ENCODE measurements around the gene TRO. TPM values are rescaled to one million over a fixed set of nuclear protein-coding genes. Genes with fewer than 3 reads are reported as not detected.

The TRO gene
- total RNA-seq, 3 donors from 2014 or later (not counting 1 experiment from before 2014, with no cell fraction given) = 2.9 to 4.3 (median 4.2) TPM

- no peaks in the 10 kb centered on the region for H3K9me3 Mint-ChIP-seq
- H3K36me3 ChIP-seq (ENCODE audit: control insufficient read depth, insufficient read depth, low read length) = no peaks in the 10 kb centered on the region
- DNase-seq (no peak), ATAC-seq (no peak)
- H3K4me1 ChIP-seq (ENCODE audit: control insufficient read depth, insufficient read depth, low read length) = no peaks in the 10 kb centered on the region
- H3K4me3 ChIP-seq (ENCODE audit: low read length) = no peak overlapping the region
- H3K27ac Mint-ChIP-seq = no peak overlapping the region
- H3K27me3 Mint-ChIP-seq (ENCODE audit: low read depth in 2 of 2) = peaks cover 5 to 52% of the 10 kb centered on the region in 2 donors
- TF ChIP-seq CTCF (IDR thresholded peaks at IDR 0.05) = no peak
- no peaks in the 10 kb centered on the region for H3K36me3 Mint-ChIP-seq
- H3K4me1 Mint-ChIP-seq = no peaks in the 10 kb centered on the region
- no peak overlapping the region for H3K27ac ChIP-seq (ENCODE audit: low read length)
- intact Hi-C loops (cut with micrococcal nuclease) = no loop called here
- H3K27me3 ChIP-seq (ENCODE audit: control insufficient read depth, insufficient read depth, low read length) = no peaks in the 10 kb centered on the region
- H3K4me3 Mint-ChIP-seq = no peak overlapping the region
- 84% methylated on average over 4 of the region's 6 CpGs for WGBS (ENCODE audit: insufficient coverage)
- no peaks in the 10 kb centered on the region for H3K9me3 ChIP-seq (ENCODE audit: control insufficient read depth, insufficient read depth, low read length)
Observed at GRCh38 chrX:54980334-54980733, 59.7 kb downstream of the TRO start.

Other genes with a start within 250 kb of the TRO start
- gene ITIH6, start 122.6 kb upstream of the TRO start, total RNA-seq = not detected
- 10 to 100 TPM; 52.0 to 63.2 (median 57.8) TPM for gene MAGED2, start 113.1 kb upstream of the TRO start, total RNA-seq
- under 1 TPM; 0.39 to 0.75 (median 0.73) TPM for gene PFKFB1, start 73.4 kb downstream of the TRO start, total RNA-seq
- 10 to 100 TPM; 11.5 to 13.3 (median 12.4) TPM for gene APEX2, start 79.5 kb downstream of the TRO start, total RNA-seq
- gene ALAS2, start 110.2 kb downstream of the TRO start, total RNA-seq = not detected
- 1 to 10 TPM in 2 of 3 donors, not detected in 1; 1.0 to 1.2 TPM for gene PAGE2B, start 154.2 kb downstream of the TRO start, total RNA-seq
- gene PAGE2, start 168.2 kb downstream of the TRO start, total RNA-seq = not detected

All from natural killer cell (primary cell).